Measurements from ENCODE around the gene ETV3. TPM values are rescaled to one million over a fixed set of nuclear protein-coding genes. Genes with fewer than 3 reads are reported as not detected.

ETV3 gene
- total and polyA plus RNA-seq, 10 of the 15 experiments (the other 5 are each of a cell fraction or from before 2014, with no cell fraction given): 1.7 to 13.8 (median 7.2) TPM

- TF ChIP-seq, protein P1, sequence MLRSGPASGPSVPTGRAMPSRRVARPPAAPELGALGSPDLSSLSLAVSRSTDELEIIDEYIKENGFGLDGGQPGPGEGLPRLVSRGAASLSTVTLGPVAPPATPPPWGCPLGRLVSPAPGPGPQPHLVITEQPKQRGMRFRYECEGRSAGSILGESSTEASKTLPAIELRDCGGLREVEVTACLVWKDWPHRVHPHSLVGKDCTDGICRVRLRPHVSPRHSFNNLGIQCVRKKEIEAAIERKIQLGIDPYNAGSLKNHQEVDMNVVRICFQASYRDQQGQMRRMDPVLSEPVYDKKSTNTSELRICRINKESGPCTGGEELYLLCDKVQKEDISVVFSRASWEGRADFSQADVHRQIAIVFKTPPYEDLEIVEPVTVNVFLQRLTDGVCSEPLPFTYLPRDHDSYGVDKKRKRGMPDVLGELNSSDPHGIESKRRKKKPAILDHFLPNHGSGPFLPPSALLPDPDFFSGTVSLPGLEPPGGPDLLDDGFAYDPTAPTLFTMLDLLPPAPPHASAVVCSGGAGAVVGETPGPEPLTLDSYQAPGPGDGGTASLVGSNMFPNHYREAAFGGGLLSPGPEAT (IDR thresholded peaks at IDR 0.05; ENCODE audit: low read depth): 0 out of 2 replicates have a peak, but pooled peaks have one; percentile 31
- TF ChIP-seq RB1 (IDR thresholded peaks at IDR 0.05; ENCODE audit: borderline replicate concordance): peak; percentile 93; the same call in 1 of the 2 replicates
- TF ChIP-seq PAX5 (IDR thresholded peaks at IDR 0.05; ENCODE audit: borderline replicate concordance, low read depth, low read length): peak; percentile 39; the same call in 1 of the 2 replicates
- TF ChIP-seq SUZ12 (IDR thresholded peaks at IDR 0.05; ENCODE audit: unreplicated experiment): no peak
- TF ChIP-seq, protein P2, sequence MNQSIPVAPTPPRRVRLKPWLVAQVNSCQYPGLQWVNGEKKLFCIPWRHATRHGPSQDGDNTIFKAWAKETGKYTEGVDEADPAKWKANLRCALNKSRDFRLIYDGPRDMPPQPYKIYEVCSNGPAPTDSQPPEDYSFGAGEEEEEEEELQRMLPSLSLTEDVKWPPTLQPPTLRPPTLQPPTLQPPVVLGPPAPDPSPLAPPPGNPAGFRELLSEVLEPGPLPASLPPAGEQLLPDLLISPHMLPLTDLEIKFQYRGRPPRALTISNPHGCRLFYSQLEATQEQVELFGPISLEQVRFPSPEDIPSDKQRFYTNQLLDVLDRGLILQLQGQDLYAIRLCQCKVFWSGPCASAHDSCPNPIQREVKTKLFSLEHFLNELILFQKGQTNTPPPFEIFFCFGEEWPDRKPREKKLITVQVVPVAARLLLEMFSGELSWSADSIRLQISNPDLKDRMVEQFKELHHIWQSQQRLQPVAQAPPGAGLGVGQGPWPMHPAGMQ (IDR thresholded peaks at IDR 0.05; ENCODE audit: borderline replicate concordance): no peak
- no peak for TF ChIP-seq SP1 (IDR thresholded peaks at IDR 0.05; ENCODE audit: low read depth, low read length)
- no peak for TF ChIP-seq SUPT20H (IDR thresholded peaks at IDR 0.05; ENCODE audit: borderline replicate concordance, control insufficient read depth, low read depth, low read length)
- TF ChIP-seq JUND (IDR thresholded peaks at IDR 0.05; ENCODE audit: low read depth, low read length): no peak
- TF ChIP-seq CREM (IDR thresholded peaks at IDR 0.05; ENCODE audit: low read depth): peak; percentile 89
- TF ChIP-seq FOXK2 (IDR thresholded peaks at IDR 0.05): no peak
- TF ChIP-seq SREBF2 (IDR thresholded peaks at IDR 0.05; ENCODE audit: low read length): no peak
- TF ChIP-seq ZZZ3 (IDR thresholded peaks at IDR 0.05; ENCODE audit: control insufficient read depth, insufficient read length, low read depth): no peak
- TF ChIP-seq RFX5 (IDR thresholded peaks at IDR 0.05; ENCODE audit: low read depth, low read length): peak; percentile 30; the same call in 1 of the 2 replicates
- TF ChIP-seq, protein P3, sequence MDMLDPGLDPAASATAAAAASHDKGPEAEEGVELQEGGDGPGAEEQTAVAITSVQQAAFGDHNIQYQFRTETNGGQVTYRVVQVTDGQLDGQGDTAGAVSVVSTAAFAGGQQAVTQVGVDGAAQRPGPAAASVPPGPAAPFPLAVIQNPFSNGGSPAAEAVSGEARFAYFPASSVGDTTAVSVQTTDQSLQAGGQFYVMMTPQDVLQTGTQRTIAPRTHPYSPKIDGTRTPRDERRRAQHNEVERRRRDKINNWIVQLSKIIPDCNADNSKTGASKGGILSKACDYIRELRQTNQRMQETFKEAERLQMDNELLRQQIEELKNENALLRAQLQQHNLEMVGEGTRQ (IDR thresholded peaks at IDR 0.05; ENCODE audit: borderline replicate concordance, low read depth, low read length): no peak
- TF ChIP-seq YY1 (IDR thresholded peaks at IDR 0.05; ENCODE audit: low read depth, low read length): no peak
- TF ChIP-seq BCLAF1 (IDR thresholded peaks at IDR 0.05): no peak; the same call in 1 of the 2 replicates
- TF ChIP-seq, protein P4, sequence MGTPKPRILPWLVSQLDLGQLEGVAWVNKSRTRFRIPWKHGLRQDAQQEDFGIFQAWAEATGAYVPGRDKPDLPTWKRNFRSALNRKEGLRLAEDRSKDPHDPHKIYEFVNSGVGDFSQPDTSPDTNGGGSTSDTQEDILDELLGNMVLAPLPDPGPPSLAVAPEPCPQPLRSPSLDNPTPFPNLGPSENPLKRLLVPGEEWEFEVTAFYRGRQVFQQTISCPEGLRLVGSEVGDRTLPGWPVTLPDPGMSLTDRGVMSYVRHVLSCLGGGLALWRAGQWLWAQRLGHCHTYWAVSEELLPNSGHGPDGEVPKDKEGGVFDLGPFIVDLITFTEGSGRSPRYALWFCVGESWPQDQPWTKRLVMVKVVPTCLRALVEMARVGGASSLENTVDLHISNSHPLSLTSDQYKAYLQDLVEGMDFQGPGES (IDR thresholded peaks at IDR 0.05): 0 out of 2 replicates have a peak, but pooled peaks have one; percentile 3
- TF ChIP-seq ATF7 (IDR thresholded peaks at IDR 0.05; ENCODE audit: low read depth): no peak
- peak; percentile 60; the same call in 1 of the 2 replicates for TF ChIP-seq POLR2AphosphoS2 (IDR thresholded peaks at IDR 0.05; ENCODE audit: low read depth, low read length)
- TF ChIP-seq BCL3 (IDR thresholded peaks at IDR 0.05; ENCODE audit: borderline replicate concordance, insufficient read depth, low read depth, low read length, poor library complexity, severe bottlenecking): no peak
Measured at GRCh38 chr1:157138220-157139051, at the start of gene ETV3 (continued).

Measured in GM12878 (cell line).